Ascending aorta (tissue), 2 donors: ENCODE measurements around the gene CDYL2. TPM values are rescaled to one million over a fixed set of nuclear protein-coding genes. Genes with fewer than 3 reads are reported as not detected.
"Not testable (repeated sequence)": the region's sequence is repeated elsewhere in the genome, so short reads cannot be mapped to it uniquely, and the experiment has no call there.

ENCODE experiments used
- DNase-seq, 2 donors: peaks; one replicate each; pipeline ENCODE4 v3.0.0-alpha.2; 2019; ENCODE audit warnings: low spot score in 2 of 2
- H3K27ac ChIP-seq, 2 donors: fragments of 200-600 bp; sonication (generic); one replicate each; pipeline ENCODE4 v1.5.1; 2016 to 2017; ENCODE audit warnings: mild to moderate bottlenecking in 1 of 2
- H3K27me3 ChIP-seq: fragments of 200-600 bp; sonication (generic); one replicate; pipeline ENCODE4 v1.5.1; 2017
- H3K36me3 ChIP-seq, 2 donors: fragments of 200-600 bp; sonication (generic); one replicate each; pipeline ENCODE4 v1.5.1; 2016
- H3K4me1 ChIP-seq, 2 donors: fragments of 200-600 bp; sonication (generic); one replicate each; pipeline ENCODE4 v1.5.1; 2016 to 2017; ENCODE audit warnings: mild to moderate bottlenecking in 1 of 2
- H3K4me3 ChIP-seq, 2 donors: fragments of 200-600 bp; sonication (generic); one replicate each; pipeline ENCODE4 v1.5.1; 2016 to 2017; ENCODE audit warnings: mild to moderate bottlenecking in 1 of 2
- H3K9me3 ChIP-seq, 2 donors: fragments of 200-600 bp; sonication (generic); one replicate each; pipeline ENCODE4 v1.5.1; 2016
- intact Hi-C: fragments of 100-400 bp; cut with DNase I; formaldehyde crosslinking; loops from one replicate; pipeline ENCODE4 v1.15.1; 2023
- total RNA-seq: library from RNA; depleted of rRNA; stranded (reverse); fragments of >200 nt; gene quantifications from one replicate; pipeline ENCODE4 v1.1.0, GENCODE V29; 2016
- TF ChIP-seq, protein P1 (sequence below), 3 experiments: fragments of 200-600 bp in 2 of 3; fragments of 450-650 bp in 1 of 3; sonication (generic) in 2 of 3; IDR thresholded peaks; one replicate each; pipeline ENCODE4 v1.5.1; 2016 to 2019; ENCODE audit warnings: antibody characterized with exemption in 3 of 3, mild to moderate bottlenecking in 1 of 3, moderate library complexity in 1 of 3

Gene CDYL2
- total RNA-seq, 1 donor from 2014 or later = 5.0 TPM

GRCh38 chr16:80652441-80652840 lies 152.0 kb downstream of the CDYL2 start:
- H3K36me3 ChIP-seq = no peaks in the 10 kb centered on the region
- intact Hi-C loops = no loop called here
- no peak overlapping the region for H3K27ac ChIP-seq
- H3K4me1 ChIP-seq = no peaks in the 10 kb centered on the region
- TF ChIP-seq, protein P1, sequence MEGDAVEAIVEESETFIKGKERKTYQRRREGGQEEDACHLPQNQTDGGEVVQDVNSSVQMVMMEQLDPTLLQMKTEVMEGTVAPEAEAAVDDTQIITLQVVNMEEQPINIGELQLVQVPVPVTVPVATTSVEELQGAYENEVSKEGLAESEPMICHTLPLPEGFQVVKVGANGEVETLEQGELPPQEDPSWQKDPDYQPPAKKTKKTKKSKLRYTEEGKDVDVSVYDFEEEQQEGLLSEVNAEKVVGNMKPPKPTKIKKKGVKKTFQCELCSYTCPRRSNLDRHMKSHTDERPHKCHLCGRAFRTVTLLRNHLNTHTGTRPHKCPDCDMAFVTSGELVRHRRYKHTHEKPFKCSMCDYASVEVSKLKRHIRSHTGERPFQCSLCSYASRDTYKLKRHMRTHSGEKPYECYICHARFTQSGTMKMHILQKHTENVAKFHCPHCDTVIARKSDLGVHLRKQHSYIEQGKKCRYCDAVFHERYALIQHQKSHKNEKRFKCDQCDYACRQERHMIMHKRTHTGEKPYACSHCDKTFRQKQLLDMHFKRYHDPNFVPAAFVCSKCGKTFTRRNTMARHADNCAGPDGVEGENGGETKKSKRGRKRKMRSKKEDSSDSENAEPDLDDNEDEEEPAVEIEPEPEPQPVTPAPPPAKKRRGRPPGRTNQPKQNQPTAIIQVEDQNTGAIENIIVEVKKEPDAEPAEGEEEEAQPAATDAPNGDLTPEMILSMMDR (IDR thresholded peaks at IDR 0.05) = no peak
- H3K27me3 ChIP-seq = no peaks in the 10 kb centered on the region
- peaks cover 0 to 12% of the 10 kb centered on the region in 2 donors for H3K9me3 ChIP-seq
- DNase-seq = no peak
- no peak overlapping the region for H3K4me3 ChIP-seq

DNA sequence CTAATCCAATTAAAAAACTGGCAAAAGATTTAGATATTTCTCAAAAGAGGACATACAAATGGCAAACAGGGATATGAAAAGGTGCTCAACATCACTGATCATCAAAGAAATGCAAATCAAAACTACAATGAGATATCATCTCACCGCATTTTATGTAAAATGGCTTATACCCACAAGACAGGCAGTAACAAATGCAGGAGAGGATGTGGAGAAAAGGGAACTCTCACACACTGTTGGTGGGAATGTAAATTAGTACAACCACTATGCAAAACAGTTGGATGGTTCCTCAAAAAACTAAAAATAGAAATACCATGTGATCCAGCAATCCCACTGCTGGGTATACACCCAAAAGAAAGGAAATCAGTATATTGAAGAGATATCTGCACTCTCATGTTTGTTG lies 154.1 kb downstream of the CDYL2 start:
- H3K27me3 ChIP-seq, H3K27ac ChIP-seq, intact Hi-C loops, H3K4me3 ChIP-seq, H3K36me3 ChIP-seq, H3K4me1 ChIP-seq, DNase-seq: not testable (repeated sequence)
- peaks cover 4 to 19% of the 10 kb centered on the region in 2 donors for H3K9me3 ChIP-seq

GRCh38 chr16:80640316-80640715 lies 164.1 kb downstream of the CDYL2 start:
- TF ChIP-seq, protein P1 (IDR thresholded peaks at IDR 0.05) = no peak
- Histone ChIP-seq H3K36me3 (no peaks in the 10 kb centered on the region), H3K27ac (no peak overlapping the region), H3K9me3 (peaks cover 0 to 11% of the 10 kb centered on the region in 2 donors), H3K4me3 (no peak overlapping the region), H3K4me1 (no peaks in the 10 kb centered on the region), H3K27me3 (no peaks in the 10 kb centered on the region)
- intact Hi-C loops = no loop called here
- DNase-seq = no peak

GRCh38 chr16:80639636-80640035 lies 164.8 kb downstream of the CDYL2 start:
- peaks cover 0 to 14% of the 10 kb centered on the region in 2 donors for H3K9me3 ChIP-seq
- no peak for DNase-seq
- intact Hi-C loops = no loop called here
- no peaks in the 10 kb centered on the region for H3K36me3 ChIP-seq
- no peak overlapping the region for H3K27ac ChIP-seq
- no peak overlapping the region for H3K4me3 ChIP-seq
- H3K4me1 ChIP-seq = no peaks in the 10 kb centered on the region
- no peaks in the 10 kb centered on the region for H3K27me3 ChIP-seq
- TF ChIP-seq, protein P1 (IDR thresholded peaks at IDR 0.05) = no peak

DNA sequence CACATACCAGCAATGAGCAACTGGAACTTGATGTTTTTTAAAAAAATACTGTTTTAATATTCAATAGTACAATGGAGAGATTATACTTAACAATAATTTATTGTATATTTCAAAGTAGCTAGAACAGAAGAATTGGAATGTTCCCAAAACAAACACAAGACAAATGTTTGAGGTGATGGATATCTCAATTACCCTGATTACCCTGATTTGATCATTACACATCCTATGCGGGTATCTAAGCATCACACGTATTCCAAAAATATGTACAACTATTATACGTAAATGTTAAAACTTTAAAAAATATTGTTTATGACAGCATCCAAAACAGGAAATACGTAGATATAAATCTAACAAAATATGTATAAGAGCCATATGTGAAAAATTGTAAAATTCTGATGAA lies 166.8 kb downstream of the CDYL2 start:
- TF ChIP-seq, protein P1 (IDR thresholded peaks at IDR 0.05) = no peak
- Histone ChIP-seq H3K27ac (no peak overlapping the region), H3K4me1 (no peaks in the 10 kb centered on the region), H3K9me3 (peaks cover 0 to 7% of the 10 kb centered on the region in 2 donors), H3K36me3 (peaks cover 0 to 3% of the 10 kb centered on the region in 2 donors), H3K4me3 (no peak overlapping the region), H3K27me3 (no peaks in the 10 kb centered on the region)
- intact Hi-C loops = no loop called here
- DNase-seq = no peak

GRCh38 chr16:80631581-80631980 lies 172.8 kb downstream of the CDYL2 start:
- no peaks in the 10 kb centered on the region for H3K4me1 ChIP-seq
- H3K36me3 ChIP-seq = peaks cover 0 to 4% of the 10 kb centered on the region in 2 donors
- H3K27ac ChIP-seq = no peak overlapping the region
- TF ChIP-seq, protein P1 (IDR thresholded peaks at IDR 0.05) = no peak
- no peaks in the 10 kb centered on the region for H3K27me3 ChIP-seq
- no peak for DNase-seq
- peaks cover 0 to 7% of the 10 kb centered on the region in 2 donors for H3K9me3 ChIP-seq
- intact Hi-C loops = no loop called here
- H3K4me3 ChIP-seq = no peak overlapping the region
